ENCODE results near the gene EGR1. TPM values are rescaled to one million over a fixed set of nuclear protein-coding genes. Genes with fewer than 3 reads are reported as not detected.

Gene EGR1
- total RNA-seq, 1 donor from 2014 or later, result 25.1 TPM

GRCh38 chr5:138476918-138477317 is 11.6 kb downstream of the EGR1 start:
- H3K9me3 ChIP-seq (ENCODE audit: low read depth), result no peaks in the 10 kb centered on the region
- H3K9ac ChIP-seq, result no peak overlapping the region
- H3K4me3 ChIP-seq, result no peak overlapping the region
- H3K36me3 ChIP-seq, result no peaks in the 10 kb centered on the region
- no peaks in the 10 kb centered on the region for H3K27me3 ChIP-seq
- DNase-seq (ENCODE audit: low spot score), result no peak
- Mint-ChIP-seq H3K27me3 (ENCODE audit: insufficient read depth, low read depth) (peaks cover 12% of the 10 kb centered on the region), H3K4me1 (no peaks in the 10 kb centered on the region), H3K36me3 (no peaks in the 10 kb centered on the region), H3K4me3 (no peak overlapping the region), H3K27ac (no peak overlapping the region), H3K9me3 (no peaks in the 10 kb centered on the region)
- H4K20me1 ChIP-seq (ENCODE audit: low read depth), result no peaks in the 10 kb centered on the region
- no peak overlapping the region for H3K27ac ChIP-seq
- H3F3A ChIP-seq (ENCODE audit: low read depth), result no peaks in the 10 kb centered on the region
- no peak overlapping the region for H3K4me2 ChIP-seq
- TF ChIP-seq EZH2phosphoT487 (IDR thresholded peaks at IDR 0.05) (no peak), CTCF (IDR thresholded peaks at IDR 0.05) (no peak), EZH2 (IDR thresholded peaks at IDR 0.05) (no peak)
- H3K4me1 ChIP-seq, result no peaks in the 10 kb centered on the region
- H2AFZ ChIP-seq (replicated peaks), result no peak overlapping the region
- no peaks in the 10 kb centered on the region for H3K79me2 ChIP-seq (ENCODE audit: low read depth)

- DNase-seq (ENCODE audit: low spot score), result no peak
- TF ChIP-seq EZH2 (IDR thresholded peaks at IDR 0.05) (no peak), EZH2phosphoT487 (IDR thresholded peaks at IDR 0.05) (no peak), CTCF (IDR thresholded peaks at IDR 0.05) (no peak)
- no peaks in the 10 kb centered on the region for H3K9me3 ChIP-seq (ENCODE audit: low read depth)
- H3K36me3 ChIP-seq, result no peaks in the 10 kb centered on the region
- H3F3A ChIP-seq (ENCODE audit: low read depth), result no peaks in the 10 kb centered on the region
- Mint-ChIP-seq H3K4me1 (peaks cover 6% of the 10 kb centered on the region), H3K36me3 (no peaks in the 10 kb centered on the region), H3K4me3 (no peak overlapping the region), H3K9me3 (no peaks in the 10 kb centered on the region), H3K27me3 (ENCODE audit: insufficient read depth, low read depth) (peaks cover 7% of the 10 kb centered on the region), H3K27ac (no peak overlapping the region)
- H3K79me2 ChIP-seq (ENCODE audit: low read depth), result no peaks in the 10 kb centered on the region
- no peak overlapping the region for H3K9ac ChIP-seq
- no peak overlapping the region for H3K4me3 ChIP-seq
- H3K4me2 ChIP-seq, result no peak overlapping the region
- H3K27me3 ChIP-seq, result no peaks in the 10 kb centered on the region
- no peaks in the 10 kb centered on the region for H4K20me1 ChIP-seq (ENCODE audit: low read depth)
- H3K4me1 ChIP-seq, result no peaks in the 10 kb centered on the region
- no peak overlapping the region for H2AFZ ChIP-seq (replicated peaks)
- no peak overlapping the region for H3K27ac ChIP-seq
Measured at GRCh38 chr5:138482638-138483037, 17.4 kb downstream of the EGR1 start.

- no peak for DNase-seq (ENCODE audit: low spot score)
- no peaks in the 10 kb centered on the region for H3K9me3 Mint-ChIP-seq
- H3K36me3 ChIP-seq, result no peaks in the 10 kb centered on the region
- H3K4me2 ChIP-seq, result no peak overlapping the region
- TF ChIP-seq EZH2phosphoT487 (IDR thresholded peaks at IDR 0.05) (no peak), CTCF (IDR thresholded peaks at IDR 0.05) (no peak), EZH2 (IDR thresholded peaks at IDR 0.05) (no peak)
- peaks cover 11% of the 10 kb centered on the region for H3K27me3 Mint-ChIP-seq (ENCODE audit: insufficient read depth, low read depth)
- peaks cover 25% of the 10 kb centered on the region for H3K4me1 ChIP-seq
- H3K27ac ChIP-seq, result no peak overlapping the region
- no peaks in the 10 kb centered on the region for H3K9me3 ChIP-seq (ENCODE audit: low read depth)
- peaks cover 41% of the 10 kb centered on the region for H3K4me1 Mint-ChIP-seq
- no peaks in the 10 kb centered on the region for H3K79me2 ChIP-seq (ENCODE audit: low read depth)
- H3K36me3 Mint-ChIP-seq, result no peaks in the 10 kb centered on the region
- H3K27me3 ChIP-seq, result peaks cover 31% of the 10 kb centered on the region
- no peak overlapping the region for H3K4me3 ChIP-seq
- no peak overlapping the region for H3K27ac Mint-ChIP-seq
- H3K4me3 Mint-ChIP-seq, result no peak overlapping the region
- H2AFZ ChIP-seq (replicated peaks), result no peak overlapping the region
- no peaks in the 10 kb centered on the region for H4K20me1 ChIP-seq (ENCODE audit: low read depth)
- H3F3A ChIP-seq (ENCODE audit: low read depth), result peaks cover 32% of the 10 kb centered on the region
- H3K9ac ChIP-seq, result no peak overlapping the region
Measured at GRCh38 chr5:138488481-138488945, 23.2 kb downstream of the EGR1 start.
